ENCODE results near the gene RABGGTA.

DNA sequence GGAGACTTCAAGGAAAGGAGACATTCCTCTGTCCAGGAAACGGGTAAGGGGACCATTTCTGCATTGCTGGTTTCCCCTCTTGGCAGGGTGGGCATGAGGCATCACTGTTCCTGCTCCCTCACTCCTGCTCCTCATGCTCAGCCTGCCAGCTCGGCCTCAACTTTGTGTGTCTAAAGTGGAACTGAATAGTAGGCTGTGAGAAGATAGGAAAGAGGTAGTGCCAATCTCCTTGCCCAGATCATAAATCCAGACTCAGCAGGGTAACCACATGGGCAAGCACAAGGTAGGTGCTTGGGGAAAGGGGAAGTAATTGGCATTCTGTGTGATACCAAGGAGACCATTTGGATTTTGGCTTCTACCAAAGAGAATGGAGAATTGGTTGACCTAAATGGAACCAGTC lies 42.5 kb upstream of the RABGGTA start:
- TF ChIP-seq CTCF (conservative IDR thresholded peaks at IDR 0.05; ENCODE audit: low read length): no peak
- TF ChIP-seq EZH2phosphoT487 (IDR thresholded peaks at IDR 0.05; ENCODE audit: borderline replicate concordance, low read depth, low read length): no peak

All from OCI-LY7 (cell line).